ENCODE measurements around the gene PSMA5.

The PSMA5 gene

DNA sequence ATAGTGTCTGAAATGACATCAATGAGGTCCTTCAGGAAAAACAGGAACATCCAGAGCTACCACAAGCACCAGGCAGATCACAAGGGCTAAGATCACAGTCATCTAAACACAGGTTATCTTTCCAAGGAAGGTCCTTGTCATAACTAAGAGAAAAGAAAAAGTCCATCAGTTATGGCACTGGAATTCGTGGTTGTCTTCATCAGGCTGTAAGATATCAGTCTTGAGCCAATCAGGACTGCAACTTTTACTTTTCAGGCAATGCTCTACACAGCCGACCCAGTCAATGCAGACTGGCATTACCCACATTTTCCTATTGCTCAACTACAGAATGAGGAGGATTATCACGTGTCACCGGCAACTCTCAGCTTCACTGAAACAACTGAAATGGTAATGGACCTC is 54.9 kb downstream of the PSMA5 start:
- in situ Hi-C loops (cut with MboI; ENCODE audit: low sequenced_read_pairs) = no loop called here

DNA sequence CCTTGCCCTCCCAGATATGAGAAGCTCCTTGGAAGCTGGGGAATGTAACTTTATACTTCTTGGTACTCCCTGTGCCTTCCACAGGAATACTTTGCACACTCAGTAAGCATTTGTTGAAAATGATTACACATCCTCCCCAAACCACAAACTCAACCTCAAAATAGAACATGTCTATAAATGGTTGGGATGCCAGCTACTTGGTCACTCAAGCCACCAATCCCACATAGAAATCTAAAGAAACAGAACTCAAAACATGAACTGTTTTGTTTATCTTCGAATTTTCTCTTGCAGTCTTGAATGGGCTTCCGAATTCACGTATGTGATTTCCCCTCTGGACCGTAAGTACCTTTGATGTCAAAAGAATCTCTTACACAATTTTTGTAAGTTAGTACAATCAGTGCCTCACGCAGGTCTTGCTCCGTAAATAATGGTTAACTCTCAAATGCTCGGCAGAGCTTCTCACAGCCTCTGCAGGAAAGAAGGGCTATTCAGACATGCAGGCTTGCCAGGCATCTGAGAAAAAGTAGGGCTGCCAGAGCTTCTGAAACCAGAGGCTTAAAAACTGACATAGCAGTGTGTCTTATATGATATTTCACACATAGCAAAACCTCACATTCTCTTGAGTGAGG is 55.4 kb downstream of the PSMA5 start:
- in situ Hi-C loops (cut with MboI; ENCODE audit: low sequenced_read_pairs) = no loop called here

DNA sequence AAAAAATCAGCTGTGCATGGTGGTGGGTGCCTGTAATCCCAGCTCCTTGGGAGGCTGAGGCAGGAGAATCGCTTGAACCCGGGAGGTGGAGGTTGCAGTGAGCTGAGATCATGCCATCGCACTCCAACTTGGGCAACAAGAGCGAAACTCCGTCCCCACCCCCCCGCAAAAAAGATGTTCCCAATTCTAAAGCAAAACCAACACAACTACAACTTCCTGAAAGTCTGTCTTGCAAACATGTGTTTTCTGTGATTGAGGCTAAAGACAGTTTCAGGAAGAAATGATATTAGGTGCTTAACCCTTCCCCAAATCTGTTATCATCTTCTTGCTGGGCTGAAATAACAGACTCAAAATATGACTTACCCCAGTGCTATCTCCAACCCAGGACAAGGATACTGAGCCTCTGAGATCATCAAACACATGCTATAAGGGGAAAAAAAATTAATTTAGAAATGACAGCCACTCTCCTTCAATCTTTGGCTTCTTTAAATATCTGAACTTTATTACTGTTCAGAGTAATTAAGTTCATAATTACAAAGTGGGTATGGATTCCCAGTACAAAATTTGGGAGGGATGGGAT is 57.0 kb downstream of the PSMA5 start:
- in situ Hi-C loops (cut with MboI; ENCODE audit: low sequenced_read_pairs) = no loop called here

DNA sequence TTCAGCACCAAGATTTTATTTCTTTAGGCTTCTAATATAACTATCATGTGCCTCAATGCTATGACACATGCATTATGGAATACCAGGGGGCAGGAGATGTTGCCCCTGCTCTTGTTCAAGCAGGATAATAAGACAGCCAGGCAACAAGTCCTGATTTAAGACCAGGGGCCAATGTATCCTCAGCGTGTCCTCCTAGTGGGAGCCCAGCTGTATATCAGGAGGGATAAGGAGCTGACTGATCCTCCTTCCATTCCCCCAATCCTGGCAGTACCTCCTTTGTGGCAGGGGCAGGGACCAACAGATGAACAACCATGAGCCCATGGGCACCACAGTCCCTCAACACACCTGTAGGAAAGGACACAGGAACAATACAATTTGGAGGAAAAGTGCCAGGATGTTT is 57.8 kb downstream of the PSMA5 start:
- in situ Hi-C loops (cut with MboI; ENCODE audit: low sequenced_read_pairs) = no loop called here

DNA sequence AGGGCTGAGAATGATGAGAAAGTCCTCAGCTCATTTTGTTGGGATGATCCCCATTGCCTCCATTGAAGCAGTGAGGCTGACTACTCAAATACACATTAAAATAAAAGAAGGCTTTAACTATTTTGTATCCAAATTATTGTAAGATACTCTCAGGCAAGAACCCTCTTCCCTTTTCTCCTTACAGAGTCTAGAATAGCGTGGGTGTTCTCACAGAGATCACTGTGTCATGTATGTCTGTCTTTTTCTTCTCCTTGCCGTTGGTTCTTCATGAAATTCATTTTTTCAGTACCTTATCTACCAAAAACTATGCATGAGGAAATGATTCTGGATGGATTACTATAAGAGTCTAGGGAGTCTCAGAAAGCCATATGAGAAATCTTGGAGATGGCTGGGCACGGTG is 58.6 kb downstream of the PSMA5 start:
- in situ Hi-C loops (cut with MboI; ENCODE audit: low sequenced_read_pairs) = no loop called here

DNA sequence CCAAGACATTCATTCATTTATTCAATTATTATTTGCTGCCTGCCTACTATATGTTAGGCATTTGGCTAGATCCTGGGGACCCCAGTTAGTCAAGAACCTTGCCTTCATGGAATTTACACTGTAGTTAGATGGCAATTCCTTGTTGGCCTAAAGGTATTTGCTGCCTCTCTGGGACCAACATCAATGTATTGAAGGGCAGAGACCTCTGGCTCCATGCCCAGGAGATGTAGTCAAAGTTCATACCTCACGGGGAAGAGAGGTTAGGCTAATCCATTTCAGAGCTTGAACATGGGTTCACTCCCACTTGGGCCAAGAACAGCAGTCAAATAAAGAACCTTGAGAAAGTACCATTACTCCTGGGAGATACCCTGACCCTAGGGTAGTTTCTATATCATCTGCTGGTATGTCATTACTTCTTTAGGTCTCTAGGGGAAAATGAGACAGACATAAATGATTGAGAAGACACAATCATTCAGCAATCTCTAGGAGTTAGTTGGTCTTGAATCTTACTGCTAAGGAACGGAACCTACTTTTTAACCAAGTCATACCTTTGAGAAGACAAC is 60.5 kb downstream of the PSMA5 start:
- in situ Hi-C loops (cut with MboI; ENCODE audit: low sequenced_read_pairs) = no loop called here

DNA sequence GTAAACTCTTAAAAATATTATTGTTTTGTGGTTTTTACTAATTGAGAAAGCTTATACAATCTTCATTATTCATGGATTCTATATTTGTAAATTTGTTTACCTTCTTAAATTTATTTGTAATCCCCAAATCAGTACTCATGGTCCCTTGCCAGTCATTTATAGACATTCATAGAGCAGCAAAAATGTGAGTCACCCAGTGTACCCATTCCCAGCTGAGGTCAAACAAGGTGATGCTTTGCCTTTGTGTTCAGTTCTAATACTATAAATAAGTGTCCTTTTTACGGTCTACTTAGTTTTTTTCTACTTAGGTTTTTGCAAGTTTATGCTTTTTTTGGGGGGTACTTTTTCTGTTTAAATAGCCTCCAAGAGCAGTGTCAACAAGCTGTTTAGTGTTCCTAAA is 64.6 kb downstream of the PSMA5 start:
- in situ Hi-C loops (cut with MboI; ENCODE audit: low sequenced_read_pairs) = no loop called here

DNA sequence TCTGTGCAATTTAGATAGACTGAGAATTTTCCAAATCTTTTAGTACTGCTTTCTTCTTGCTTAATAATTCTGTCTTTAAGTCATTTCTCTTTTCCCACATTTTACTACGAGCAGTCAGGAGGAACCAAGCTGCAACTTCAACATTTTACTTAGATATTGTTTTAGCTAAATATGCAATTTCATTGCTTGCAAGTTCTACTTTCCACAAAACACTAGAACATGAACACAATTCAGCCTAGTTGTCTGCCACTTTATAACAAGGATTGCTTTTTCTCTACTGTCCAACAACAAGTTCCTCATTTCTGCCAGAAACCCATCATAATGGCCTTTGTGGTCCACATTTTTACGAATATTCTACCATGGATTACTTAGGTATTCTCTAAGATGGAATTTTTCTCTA is 65.2 kb downstream of the PSMA5 start:
- in situ Hi-C loops (cut with MboI; ENCODE audit: low sequenced_read_pairs) = no loop called here

DNA sequence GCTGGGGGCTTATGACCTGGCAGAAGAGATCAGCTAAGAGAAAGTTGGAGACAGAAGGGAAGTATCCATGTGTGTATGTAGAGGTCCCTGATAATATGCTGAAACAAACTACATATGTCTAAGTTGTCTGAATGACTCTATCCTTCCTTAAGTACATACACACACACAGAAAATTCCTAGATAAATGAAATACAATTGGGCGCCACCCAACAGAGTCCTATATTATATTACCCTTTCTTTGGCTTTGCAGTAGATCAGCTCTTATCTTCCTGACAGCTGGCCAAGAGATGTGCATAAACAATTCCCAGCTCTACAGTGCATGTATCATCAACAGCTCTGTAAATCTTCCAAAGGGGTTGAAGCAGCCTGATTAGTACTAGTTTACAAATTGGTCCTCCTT is 68.6 kb downstream of the PSMA5 start:
- in situ Hi-C loops (cut with MboI; ENCODE audit: low sequenced_read_pairs) = no loop called here

DNA sequence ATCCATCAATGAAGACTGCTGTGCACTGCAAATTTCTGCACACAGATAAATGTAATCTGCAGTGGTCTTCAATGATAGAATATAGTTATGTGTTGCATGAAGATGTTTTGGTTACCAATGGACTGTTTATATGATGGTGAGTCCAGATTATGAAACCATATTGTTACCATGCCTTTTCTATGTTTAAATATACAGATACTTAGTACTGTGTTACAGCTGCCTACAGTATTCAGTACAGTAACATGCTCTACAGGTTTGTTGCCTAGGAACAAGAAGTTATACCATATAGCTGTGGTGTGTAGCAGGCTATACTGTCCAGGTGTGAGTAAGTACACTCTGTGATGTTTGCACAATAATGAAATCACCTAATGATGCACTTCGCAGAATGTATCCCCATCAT is 69.3 kb downstream of the PSMA5 start:
- in situ Hi-C loops (cut with MboI; ENCODE audit: low sequenced_read_pairs) = no loop called here

DNA sequence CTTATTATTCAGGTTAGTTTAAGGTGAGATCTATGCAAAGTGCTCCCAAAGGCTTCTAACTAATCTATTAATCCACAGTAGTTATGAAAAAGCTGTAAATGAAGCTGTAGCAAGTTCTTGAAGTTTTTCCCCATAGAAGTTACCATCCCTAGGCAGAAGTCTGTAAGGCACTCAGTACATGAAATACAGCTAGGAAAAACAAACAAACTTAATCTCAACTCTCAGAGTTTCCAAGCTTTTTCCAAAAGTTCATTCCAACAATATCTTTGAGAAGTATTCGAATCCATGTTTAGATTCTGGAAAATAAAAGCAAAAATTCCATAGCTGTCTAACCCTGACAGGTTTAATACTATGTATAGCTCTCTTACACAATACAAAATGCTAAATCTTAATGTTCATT is 69.7 kb downstream of the PSMA5 start:
- in situ Hi-C loops (cut with MboI; ENCODE audit: low sequenced_read_pairs) = no loop called here

DNA sequence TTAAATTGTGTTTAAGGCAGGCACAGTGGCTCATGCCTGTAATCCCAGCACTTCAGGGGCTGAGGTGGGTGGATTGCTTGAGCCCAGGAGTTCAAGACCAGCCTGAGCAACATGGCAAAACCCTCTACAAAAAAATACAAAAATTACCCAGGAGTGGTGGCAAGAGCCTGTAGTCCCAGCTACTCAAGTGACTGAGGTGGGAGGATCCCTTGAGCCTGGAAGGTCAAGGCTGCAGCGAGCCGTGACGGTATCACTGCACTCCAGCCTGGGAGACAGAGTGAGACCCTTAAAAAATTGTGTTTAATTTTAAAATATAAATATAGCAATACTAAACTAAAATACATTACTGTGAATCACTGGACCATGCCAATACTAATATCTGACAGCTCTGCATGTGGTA is 71.3 kb downstream of the PSMA5 start:
- in situ Hi-C loops (cut with MboI; ENCODE audit: low sequenced_read_pairs) = no loop called here

DNA sequence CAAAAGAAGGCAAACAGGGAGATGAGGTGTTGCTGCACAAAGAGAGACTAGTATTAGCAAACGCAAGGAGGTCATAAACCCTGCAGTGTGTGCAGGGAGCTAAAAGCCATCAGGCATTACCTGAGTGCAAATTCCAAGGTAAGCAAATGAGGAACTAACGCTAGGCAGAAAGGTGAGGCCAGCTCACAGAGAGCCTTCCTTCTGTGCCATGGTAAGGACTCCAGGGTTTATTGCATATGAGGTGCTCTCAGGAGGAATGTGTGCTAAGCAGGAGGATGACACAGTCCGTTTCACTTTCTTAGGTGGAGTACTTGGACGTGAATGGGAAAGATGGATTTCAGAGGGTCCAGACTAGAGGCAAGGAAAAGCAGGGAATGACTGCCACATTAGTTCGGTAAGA is 74.8 kb downstream of the PSMA5 start:
- in situ Hi-C loops (cut with MboI; ENCODE audit: low sequenced_read_pairs) = no loop called here

DNA sequence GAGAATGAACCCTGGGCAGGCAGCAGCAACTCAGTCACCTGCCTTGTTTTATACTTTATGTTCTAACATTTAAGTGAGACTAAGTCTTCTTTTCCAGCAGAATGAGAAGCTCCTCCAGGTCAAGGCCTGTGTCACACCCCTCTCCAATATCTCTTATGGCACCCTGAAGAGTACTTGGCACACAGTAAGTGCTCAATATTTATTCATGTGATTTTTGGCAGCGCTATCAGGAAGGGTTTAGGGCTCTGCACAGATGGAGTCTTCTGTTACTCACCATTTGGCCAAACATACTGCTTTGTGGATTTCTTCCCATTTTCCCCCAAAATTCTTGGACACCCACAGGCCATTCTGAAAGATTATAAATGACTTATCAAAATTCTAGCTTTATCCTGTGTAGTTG is 75.6 kb downstream of the PSMA5 start:
- in situ Hi-C loops (cut with MboI; ENCODE audit: low sequenced_read_pairs) = no loop called here

DNA sequence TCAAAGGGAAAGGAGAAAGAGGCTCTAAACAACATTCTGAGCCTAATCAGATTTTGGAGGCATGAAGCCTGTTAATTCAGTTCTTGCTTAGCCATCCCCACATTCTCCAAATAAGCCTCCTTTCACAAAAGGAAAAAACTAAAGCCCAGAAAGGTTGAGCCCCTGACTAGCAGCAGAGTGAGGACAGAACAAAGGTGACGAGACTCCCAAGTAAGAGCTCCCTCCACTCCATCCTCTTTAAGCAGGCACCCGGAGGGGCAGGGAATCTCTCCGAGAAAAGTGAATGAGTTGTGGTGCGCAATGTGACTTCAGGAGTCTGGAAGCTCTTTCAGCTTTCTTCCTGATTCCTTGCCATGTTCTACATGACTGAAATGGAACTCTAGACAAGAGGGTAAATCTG is 76.1 kb downstream of the PSMA5 start:
- in situ Hi-C loops (cut with MboI; ENCODE audit: low sequenced_read_pairs) = no loop called here
